Astrocyte of the spinal cord (primary cell): Measurements from ENCODE around the gene MUL1.

ENCODE experiments used
- DNase-seq: peaks from one replicate; pipeline ENCODE4 v3.0.0; 2011; ENCODE audit warnings: low read depth, low spot score
- H3K4me3 ChIP-seq: 2 replicates; pipeline ENCODE4 v1.5.1; 2011; ENCODE audit warnings: low read depth, mild to moderate bottlenecking, low read length, moderate library complexity
- CTCF ChIP-seq: IDR thresholded peaks from 2 replicates; pipeline ENCODE4 v1.5.1; 2012; ENCODE audit warnings: low read depth, mild to moderate bottlenecking, low read length, inconsistent platforms
- in situ Hi-C: cut with HindIII; loops from 2 replicates; pipeline ENCODE4 v1.10.0; 2017; ENCODE audit warnings: low sequenced_read_pairs

MUL1 gene

GRCh38 chr1:20486457-20487235, 21.3 kb downstream of the MUL1 start:
- in situ Hi-C loops: no loop called here
- H3K4me3 ChIP-seq: peak overlapping the region; percentile 55

GRCh38 chr1:20485527-20486456, 22.2 kb downstream of the MUL1 start, which contains the start of gene CAMK2N1:
TSS of gene CAMK2N1 (minus strand) at chr1:20486210. CDS start at chr1:20485379, 831 bp downstream.
- in situ Hi-C loops: no loop called here
- peak; percentile 57 for DNase-seq
- TF ChIP-seq CTCF: no peak
- peak within 1 kb of the TSS; percentile 77 for H3K4me3 ChIP-seq

More at GRCh38 chr1:20486457-20487235, 21.3 kb downstream of the MUL1 start:
- DNase-seq: peak; percentile 57
- TF ChIP-seq CTCF: no peak

GRCh38 chr1:20484519-20485462, 23.2 kb downstream of the MUL1 start:
- no peak for DNase-seq
- peak overlapping the region; percentile 77 for H3K4me3 ChIP-seq
- in situ Hi-C loops: no loop called here
- TF ChIP-seq CTCF: no peak

GRCh38 chr1:20483833-20484518, 24.0 kb downstream of the MUL1 start:
- peak; percentile 35 for DNase-seq
- in situ Hi-C loops: no loop called here
- TF ChIP-seq CTCF: peak; percentile 11
- H3K4me3 ChIP-seq: peak overlapping the region; percentile 77

- no peak for DNase-seq
- in situ Hi-C loops: no loop called here
- H3K4me3 ChIP-seq: peak overlapping the region; percentile 77
- TF ChIP-seq CTCF: no peak
Observed at GRCh38 chr1:20483098-20483832, 24.7 kb downstream of the MUL1 start.
